Midbrain (tissue), 1 donor: ENCODE data around the gene SPC25.

Experiments
- DNase-seq: peaks from one replicate; lab custom pipeline; 2025; lab: John Stamatoyannopoulos, UW

Gene SPC25

DNA sequence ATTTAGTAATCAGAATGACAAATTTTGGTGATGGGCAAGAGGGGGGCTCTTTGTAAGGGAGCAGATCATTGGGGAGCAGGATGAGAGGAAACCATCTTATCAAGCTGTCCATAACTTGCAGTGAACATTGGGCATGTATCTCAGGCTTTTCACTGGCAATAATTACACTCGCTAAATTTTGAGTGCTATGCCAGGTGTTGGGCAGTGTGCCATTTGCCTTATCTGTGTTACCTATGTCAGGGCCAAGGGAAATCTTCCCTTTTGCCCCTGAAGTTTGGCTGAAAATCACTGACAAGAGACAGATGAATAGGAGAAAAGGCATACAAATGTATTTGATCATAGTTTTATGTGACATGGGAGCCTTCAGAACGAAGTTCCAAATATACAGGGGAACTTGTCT lies 48.8 kb downstream of the SPC25 start:
- no peak for DNase-seq

DNA sequence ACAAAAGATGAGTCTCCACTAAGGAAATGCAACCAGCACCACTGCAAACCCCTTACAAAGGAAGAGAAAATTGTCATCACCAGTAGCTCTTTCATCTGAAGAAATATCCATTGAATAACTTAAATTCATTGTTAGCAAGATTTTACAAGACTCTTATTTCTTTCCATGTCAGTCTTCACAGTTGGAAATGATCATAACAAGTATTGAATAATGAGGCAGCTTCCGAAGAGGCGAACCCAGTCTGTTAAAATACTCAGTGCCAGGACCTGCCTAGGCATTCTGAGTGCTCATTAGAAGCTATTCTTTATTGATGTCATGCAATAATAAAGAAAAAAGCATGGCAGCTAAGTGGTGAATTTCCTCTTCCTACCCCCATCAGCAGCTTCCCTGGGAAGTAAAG lies 54.3 kb downstream of the SPC25 start:
- no peak for DNase-seq

GRCh38 chr2:168831662-168832061 lies 58.6 kb downstream of the SPC25 start:
- no peak for DNase-seq

DNA sequence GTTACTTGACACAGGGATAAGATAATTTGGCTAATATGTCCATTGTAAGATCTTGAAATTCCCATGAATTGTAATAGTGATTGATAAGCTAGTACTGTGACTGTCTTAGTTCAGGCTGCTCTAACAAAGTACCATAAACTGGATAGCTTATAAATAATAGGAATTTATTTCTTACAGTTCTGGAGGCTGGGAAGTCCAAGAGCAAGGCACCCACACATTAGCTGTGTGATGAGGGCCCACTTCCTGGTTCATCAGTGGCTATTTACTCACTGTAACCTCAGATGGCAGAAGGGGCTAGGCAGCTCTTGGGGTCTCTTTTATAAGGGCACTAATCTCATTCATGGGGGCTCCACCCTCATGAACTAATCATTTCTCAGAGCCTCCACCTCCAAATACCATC lies 59.3 kb downstream of the SPC25 start:
- no peak for DNase-seq

GRCh38 chr2:168825126-168825525 lies 65.1 kb downstream of the SPC25 start:
- DNase-seq = no peak

DNA sequence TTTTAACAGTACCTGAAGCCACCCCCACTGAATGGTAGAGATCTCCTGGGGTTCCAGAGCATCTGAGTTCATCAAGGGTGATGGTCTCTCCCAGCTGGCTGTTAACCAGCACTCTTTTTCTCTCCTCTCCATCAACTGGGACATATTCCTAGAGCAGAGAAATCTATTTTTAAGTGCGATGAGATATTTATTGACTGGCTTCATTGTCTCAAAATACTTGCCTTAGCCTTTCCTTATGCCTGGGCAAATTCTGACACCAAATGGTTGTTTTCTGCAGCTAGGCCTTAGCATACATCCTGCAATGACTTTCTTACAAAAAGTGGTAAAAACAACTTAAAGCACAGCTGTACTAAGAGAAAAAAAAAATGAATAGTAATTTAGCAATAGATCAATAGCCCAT lies 68.2 kb downstream of the SPC25 start:
- DNase-seq = no peak

DNA sequence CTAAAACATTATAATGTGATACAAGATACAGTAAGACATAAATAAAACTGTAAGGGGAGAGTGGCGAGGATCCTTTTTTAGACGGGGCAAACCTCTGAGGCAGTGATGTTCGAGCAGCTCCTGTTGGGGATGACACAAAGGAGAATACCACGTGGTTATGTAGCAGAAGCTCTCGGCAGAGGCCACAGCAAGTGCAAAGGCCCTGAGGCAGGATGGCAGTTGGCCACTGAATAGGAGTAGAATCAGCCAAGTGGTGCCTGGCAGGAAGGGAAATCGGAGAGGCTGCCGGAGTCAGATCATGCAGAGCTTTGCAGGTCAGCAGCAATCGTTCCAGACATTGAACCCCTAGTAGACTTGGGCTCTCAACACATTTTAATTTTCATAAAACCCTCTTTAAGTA lies 68.7 kb downstream of the SPC25 start:
- DNase-seq = no peak
